ENCODE results near the gene CARMIL1.
A peak's percentile ranks its signal among the peaks of the same experiment; 100 is the strongest.

The CARMIL1 gene

DNA sequence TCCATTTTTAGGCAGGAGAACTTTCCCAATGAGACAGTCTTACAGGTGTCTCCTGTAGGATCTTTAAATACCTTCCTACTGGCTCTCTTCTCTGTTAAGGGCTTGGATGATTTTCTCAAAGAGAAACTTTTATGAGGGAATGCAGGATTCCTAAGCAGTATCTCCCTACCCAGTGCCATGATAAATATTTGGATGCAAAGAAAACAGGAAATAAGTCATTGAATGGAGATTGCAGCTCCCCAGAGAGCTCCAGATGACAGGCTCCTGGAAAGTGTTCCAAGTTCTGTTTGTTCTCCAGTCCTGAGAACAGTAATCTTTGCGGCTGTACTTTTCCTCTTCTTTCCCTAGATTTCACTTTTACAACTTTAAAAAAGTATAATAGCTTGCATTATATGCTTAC is 370.4 kb downstream of the CARMIL1 start:
- Histone ChIP-seq H3K36me3 (ENCODE audit: control insufficient read depth in 1 of 2, insufficient read depth in 2 of 2, low read depth in 1 of 2, low read length in 2 of 2) (no peaks in the 10 kb centered on the region), H3K4me1 (ENCODE audit: control insufficient read depth, insufficient read depth, low read depth, low read length) (peaks cover 2% of the 10 kb centered on the region), H4K91ac (ENCODE audit: low read length) (no peak overlapping the region), H3K14ac (ENCODE audit: low read length in 2 of 2) (no peak overlapping the region), H2BK5ac (ENCODE audit: low read depth, low read length, poor library complexity, severe bottlenecking) (no peak overlapping the region), H2BK15ac (ENCODE audit: low read depth, poor library complexity, severe bottlenecking) (no peak overlapping the region), H3K27ac (ENCODE audit: low read length, poor library complexity, severe bottlenecking) (no peak overlapping the region), H2AK5ac (ENCODE audit: low read length, severe bottlenecking) (no peak overlapping the region), H3K4me2 (ENCODE audit: low read length, poor library complexity, severe bottlenecking) (no peak overlapping the region), H3K23ac (ENCODE audit: low read length in 2 of 2) (no peak overlapping the region), H2BK120ac (ENCODE audit: low read depth, low read length) (no peak overlapping the region), H3K27me3 (ENCODE audit: control insufficient read depth in 1 of 2, insufficient read depth in 1 of 2, low read length in 2 of 2) (peaks cover 22 to 50% of the 10 kb centered on the region in 2 experiments), H2AFZ (ENCODE audit: low read depth, low read length) (no peak overlapping the region), H3K18ac (ENCODE audit: low read depth in 1 of 2, low read length in 2 of 2) (no peak overlapping the region), H2BK12ac (ENCODE audit: low read length in 2 of 2) (no peak overlapping the region), H3K9ac (ENCODE audit: low read length) (no peak overlapping the region), H3K79me1 (replicated peaks; ENCODE audit: low read length, poor library complexity, severe bottlenecking) (no peaks in the 10 kb centered on the region), H3K4ac (ENCODE audit: low read depth in 1 of 2, low read length in 2 of 2) (no peak overlapping the region), H4K8ac (ENCODE audit: low read length) (no peak overlapping the region), H3K9me3 (ENCODE audit: control insufficient read depth, low read length) (no peaks in the 10 kb centered on the region), H3K4me3 (ENCODE audit: insufficient read depth in 1 of 2, low read depth in 1 of 2, low read length in 2 of 2) (no peak overlapping the region)
- WGBS = no CpG with 5 or more reads among the region's 1 CpG
- DNase-seq = no peak

DNA sequence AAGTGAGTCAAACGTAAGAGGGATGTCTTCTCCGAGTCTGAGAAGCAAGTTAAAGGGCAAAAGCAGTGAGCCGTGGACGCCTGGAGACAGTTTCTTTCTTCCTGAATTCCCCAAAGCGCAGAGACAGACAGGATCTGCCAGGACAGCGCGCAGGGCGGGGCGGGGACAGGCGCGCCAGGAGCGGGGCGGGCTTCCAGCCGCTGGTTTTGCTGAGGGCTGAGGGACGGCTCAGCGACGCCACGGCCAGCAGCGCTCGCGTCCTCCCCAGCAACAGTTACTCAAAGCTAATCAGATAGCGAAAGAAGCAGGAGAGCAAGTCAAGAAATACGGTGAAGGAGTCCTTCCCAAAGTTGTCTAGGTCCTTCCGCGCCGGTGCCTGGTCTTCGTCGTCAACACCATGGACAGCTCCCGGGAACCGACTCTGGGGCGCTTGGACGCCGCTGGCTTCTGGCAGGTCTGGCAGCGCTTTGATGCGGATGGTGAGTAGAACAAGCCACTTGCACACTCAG is 372.9 kb downstream of the CARMIL1 start, which contains the start of gene SCGN:
Gene SCGN (plus strand): TSS at position 209 of the 509 bp plus-strand sequence. CDS start 189 bp downstream, at position 398.
- no peak within 1 kb of the TSS for H2BK5ac ChIP-seq (ENCODE audit: low read depth, low read length, poor library complexity, severe bottlenecking)
- peak; percentile 64 for DNase-seq
- H2BK12ac ChIP-seq (ENCODE audit: low read length in 2 of 2) = no peak within 1 kb of the TSS
- WGBS = 1% methylated on average over 30 of the region's 35 CpGs
- H3K79me1 ChIP-seq (replicated peaks; ENCODE audit: low read length, poor library complexity, severe bottlenecking) = no peaks in the 10 kb centered on the region
- no peak within 1 kb of the TSS for H3K18ac ChIP-seq (ENCODE audit: low read depth in 1 of 2, low read length in 2 of 2)
- H3K36me3 ChIP-seq (ENCODE audit: control insufficient read depth in 1 of 2, insufficient read depth in 2 of 2, low read depth in 1 of 2, low read length in 2 of 2) = no peaks in the 10 kb centered on the region
- no peak within 1 kb of the TSS for H2AFZ ChIP-seq (ENCODE audit: low read depth, low read length)
- H3K4me2 ChIP-seq (ENCODE audit: low read length, poor library complexity, severe bottlenecking) = peak within 1 kb of the TSS; percentile 77
- peaks cover 36 to 50% of the 10 kb centered on the region in 2 experiments for H3K27me3 ChIP-seq (ENCODE audit: control insufficient read depth in 1 of 2, insufficient read depth in 1 of 2, low read length in 2 of 2)
- no peak within 1 kb of the TSS for H4K8ac ChIP-seq (ENCODE audit: low read length)
- H3K4me3 ChIP-seq (ENCODE audit: insufficient read depth in 1 of 2, low read depth in 1 of 2, low read length in 2 of 2) = peak within 1 kb of the TSS; percentile 44 to 45
- H3K9me3 ChIP-seq (ENCODE audit: control insufficient read depth, low read length) = no peaks in the 10 kb centered on the region
- no peak within 1 kb of the TSS for H2BK120ac ChIP-seq (ENCODE audit: low read depth, low read length)
- H3K9ac ChIP-seq (ENCODE audit: low read length) = no peak within 1 kb of the TSS
- H3K4me1 ChIP-seq (ENCODE audit: control insufficient read depth, insufficient read depth, low read depth, low read length) = peaks cover 2% of the 10 kb centered on the region
- no peak within 1 kb of the TSS for H2AK5ac ChIP-seq (ENCODE audit: low read length, severe bottlenecking)
- H3K4ac ChIP-seq (ENCODE audit: low read depth in 1 of 2, low read length in 2 of 2) = no peak within 1 kb of the TSS
- H3K27ac ChIP-seq (ENCODE audit: low read length, poor library complexity, severe bottlenecking) = no peak within 1 kb of the TSS
- H3K14ac ChIP-seq (ENCODE audit: low read length in 2 of 2) = no peak within 1 kb of the TSS
- no peak within 1 kb of the TSS for H3K23ac ChIP-seq (ENCODE audit: low read length in 2 of 2)
- no peak within 1 kb of the TSS for H4K91ac ChIP-seq (ENCODE audit: low read length)
- H2BK15ac ChIP-seq (ENCODE audit: low read depth, poor library complexity, severe bottlenecking) = no peak within 1 kb of the TSS

DNA sequence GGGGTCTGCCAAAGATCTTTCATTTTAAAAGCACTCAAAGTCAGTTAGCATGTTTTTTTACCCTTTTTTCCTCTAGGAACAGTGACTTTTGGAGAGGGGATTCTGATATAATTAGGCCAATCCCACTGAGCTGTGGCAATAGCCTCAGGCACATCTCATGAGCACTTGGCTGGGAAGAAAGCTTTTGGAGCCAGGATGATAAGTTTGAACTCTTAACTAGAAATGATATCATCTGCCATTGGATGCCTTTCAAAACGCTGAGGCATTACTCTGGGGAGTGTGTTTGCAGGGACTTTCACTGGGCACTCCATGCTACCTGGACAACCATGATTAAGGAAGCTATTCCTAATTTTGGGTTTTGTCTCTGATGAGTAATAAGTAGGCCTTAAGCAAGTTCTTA is 376.5 kb downstream of the CARMIL1 start:
- Histone ChIP-seq H3K18ac (ENCODE audit: low read depth in 1 of 2, low read length in 2 of 2) (no peak overlapping the region), H2BK15ac (ENCODE audit: low read depth, poor library complexity, severe bottlenecking) (no peak overlapping the region), H2AK5ac (ENCODE audit: low read length, severe bottlenecking) (no peak overlapping the region), H2BK120ac (ENCODE audit: low read depth, low read length) (no peak overlapping the region), H3K79me1 (replicated peaks; ENCODE audit: low read length, poor library complexity, severe bottlenecking) (no peaks in the 10 kb centered on the region), H2BK12ac (ENCODE audit: low read length in 2 of 2) (no peak overlapping the region), H3K27ac (ENCODE audit: low read length, poor library complexity, severe bottlenecking) (no peak overlapping the region), H3K4me1 (ENCODE audit: control insufficient read depth, insufficient read depth, low read depth, low read length) (peaks cover 2% of the 10 kb centered on the region), H2BK5ac (ENCODE audit: low read depth, low read length, poor library complexity, severe bottlenecking) (no peak overlapping the region), H3K4me2 (ENCODE audit: low read length, poor library complexity, severe bottlenecking) (no peak overlapping the region), H3K14ac (ENCODE audit: low read length in 2 of 2) (no peak overlapping the region), H3K9me3 (ENCODE audit: control insufficient read depth, low read length) (no peaks in the 10 kb centered on the region), H4K8ac (ENCODE audit: low read length) (no peak overlapping the region), H3K4ac (ENCODE audit: low read depth in 1 of 2, low read length in 2 of 2) (no peak overlapping the region), H3K9ac (ENCODE audit: low read length) (no peak overlapping the region), H3K36me3 (ENCODE audit: control insufficient read depth in 1 of 2, insufficient read depth in 2 of 2, low read depth in 1 of 2, low read length in 2 of 2) (no peaks in the 10 kb centered on the region), H3K23ac (ENCODE audit: low read length in 2 of 2) (no peak overlapping the region), H3K4me3 (ENCODE audit: insufficient read depth in 1 of 2, low read depth in 1 of 2, low read length in 2 of 2) (no peak overlapping the region), H3K27me3 (ENCODE audit: control insufficient read depth in 1 of 2, insufficient read depth in 1 of 2, low read length in 2 of 2) (peaks cover 32 to 35% of the 10 kb centered on the region in 2 experiments), H2AFZ (ENCODE audit: low read depth, low read length) (no peak overlapping the region), H4K91ac (ENCODE audit: low read length) (no peak overlapping the region)
- DNase-seq = no peak
- 42% methylated on average over 1 of the region's 1 CpG for WGBS

DNA sequence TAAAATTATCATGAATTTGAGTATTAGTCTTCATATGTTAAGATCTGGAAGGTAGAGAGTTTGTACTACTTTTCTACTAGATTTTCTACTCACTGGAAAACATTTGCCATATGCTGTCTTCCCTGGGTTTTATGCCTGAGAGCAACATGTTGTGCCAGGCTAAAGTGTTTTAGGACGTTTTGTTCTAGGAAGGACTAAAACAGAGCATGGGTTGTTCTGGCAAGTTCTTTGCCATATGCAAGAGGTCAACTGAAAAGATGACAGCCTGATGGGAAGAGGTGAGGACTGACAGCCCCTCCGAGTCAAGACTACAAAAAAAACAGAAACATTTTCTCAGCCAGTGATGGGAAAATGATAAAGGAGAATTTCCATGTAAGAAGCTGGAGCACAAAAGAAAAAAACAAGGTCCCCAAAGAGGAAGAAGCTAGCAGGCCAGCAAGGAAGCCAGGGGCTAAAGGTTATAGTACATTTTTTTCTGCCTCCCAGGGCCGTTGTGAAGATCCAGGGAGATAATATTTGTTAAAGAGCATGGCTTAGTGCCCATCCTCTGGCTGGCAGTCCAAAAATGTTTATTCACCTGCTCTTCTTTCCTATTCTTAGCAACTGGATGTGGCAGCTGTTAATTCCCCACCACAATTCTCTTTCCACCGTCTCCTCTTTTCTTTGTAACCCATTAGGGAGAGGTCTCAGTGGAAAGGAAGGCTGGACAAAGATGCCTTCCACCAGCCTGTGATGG is 380.6 kb downstream of the CARMIL1 start:
- WGBS = 43% methylated on average over 3 of the region's 4 CpGs
- no peak overlapping the region for H2BK15ac ChIP-seq (ENCODE audit: low read depth, poor library complexity, severe bottlenecking)
- H3K23ac ChIP-seq (ENCODE audit: low read length in 2 of 2) = no peak overlapping the region

More for the DNA sequence above, 380.6 kb downstream of the CARMIL1 start:
- no peak overlapping the region for H3K18ac ChIP-seq (ENCODE audit: low read depth in 1 of 2, low read length in 2 of 2)
- peaks cover 8 to 13% of the 10 kb centered on the region in 2 experiments for H3K27me3 ChIP-seq (ENCODE audit: control insufficient read depth in 1 of 2, insufficient read depth in 1 of 2, low read length in 2 of 2)
- H3K4me3 ChIP-seq (ENCODE audit: insufficient read depth in 1 of 2, low read depth in 1 of 2, low read length in 2 of 2) = no peak overlapping the region
- H3K9ac ChIP-seq (ENCODE audit: low read length) = no peak overlapping the region
- H4K91ac ChIP-seq (ENCODE audit: low read length) = no peak overlapping the region
- no peak overlapping the region for H2BK5ac ChIP-seq (ENCODE audit: low read depth, low read length, poor library complexity, severe bottlenecking)
- no peaks in the 10 kb centered on the region for H3K9me3 ChIP-seq (ENCODE audit: control insufficient read depth, low read length)
- no peak overlapping the region for H3K27ac ChIP-seq (ENCODE audit: low read length, poor library complexity, severe bottlenecking)
- H4K8ac ChIP-seq (ENCODE audit: low read length) = no peak overlapping the region
- H3K4me2 ChIP-seq (ENCODE audit: low read length, poor library complexity, severe bottlenecking) = no peak overlapping the region
- H2AFZ ChIP-seq (ENCODE audit: low read depth, low read length) = no peak overlapping the region
- no peaks in the 10 kb centered on the region for H3K36me3 ChIP-seq (ENCODE audit: control insufficient read depth in 1 of 2, insufficient read depth in 2 of 2, low read depth in 1 of 2, low read length in 2 of 2)
- H2BK12ac ChIP-seq (ENCODE audit: low read length in 2 of 2) = no peak overlapping the region
- H3K4me1 ChIP-seq (ENCODE audit: control insufficient read depth, insufficient read depth, low read depth, low read length) = no peaks in the 10 kb centered on the region
- H2AK5ac ChIP-seq (ENCODE audit: low read length, severe bottlenecking) = no peak overlapping the region
- H3K4ac ChIP-seq (ENCODE audit: low read depth in 1 of 2, low read length in 2 of 2) = no peak overlapping the region
- DNase-seq = no peak
- H3K14ac ChIP-seq (ENCODE audit: low read length in 2 of 2) = no peak overlapping the region
- no peaks in the 10 kb centered on the region for H3K79me1 ChIP-seq (replicated peaks; ENCODE audit: low read length, poor library complexity, severe bottlenecking)
- no peak overlapping the region for H2BK120ac ChIP-seq (ENCODE audit: low read depth, low read length)
